CD4-positive, CD25-positive, alpha-beta regulatory T cell (primary cell): ENCODE data around the gene NAALADL2. TPM values are rescaled to one million over a fixed set of nuclear protein-coding genes. Genes with fewer than 3 reads are reported as not detected.

ENCODE experiments used
- ATAC-seq, 2 donors: fragments of 150-1000 bp; cut with Tn5 transposase; one replicate each; pipeline ENCODE4 v1.10.0; 2021; ENCODE audit warnings: low read depth in 2 of 2, moderate number of reproducible peaks in 2 of 2, moderate library complexity in 1 of 2
- DNase-seq, 3 donors: peaks; one replicate each; pipeline versions ENCODE4 v3.0.0 to v3.0.0-alpha.2; 2012 to 2022; ENCODE audit warnings: mixed read lengths in 1 of 3
- H3K27ac ChIP-seq: one replicate; pipeline ENCODE4 v1.7.0; 2013; ENCODE audit warnings: mild to moderate bottlenecking, low read length; ENCODE audit not compliant: insufficient read depth, poor library complexity, severe bottlenecking
- H3K27me3 ChIP-seq: one replicate; pipeline ENCODE4 v1.7.0; 2013; ENCODE audit warnings: low read length; ENCODE audit not compliant: control insufficient read depth, insufficient read depth
- H3K36me3 ChIP-seq: one replicate; pipeline ENCODE4 v1.7.0; 2013; ENCODE audit warnings: mild to moderate bottlenecking, low read length, moderate library complexity; ENCODE audit not compliant: control insufficient read depth, insufficient read depth
- H3K4me1 ChIP-seq: 2 replicates; pipeline ENCODE4 v1.7.0; 2013; ENCODE audit warnings: mild to moderate bottlenecking, low read length; ENCODE audit not compliant: insufficient read depth, control insufficient read depth, poor library complexity, severe bottlenecking
- H3K4me3 ChIP-seq: one replicate; pipeline ENCODE4 v1.7.0; 2013; ENCODE audit warnings: low read depth, mild to moderate bottlenecking, low read length, moderate library complexity
- H3K9me3 ChIP-seq, 2 experiments: 1 replicate in 1 of 2; 2 replicates in 1 of 2; pipeline ENCODE4 v1.7.0; 2013; ENCODE audit warnings: low read length in 2 of 2, mild to moderate bottlenecking in 1 of 2, moderate library complexity in 1 of 2; ENCODE audit not compliant: control insufficient read depth in 2 of 2
- H3K27ac Mint-ChIP-seq, 3 donors: one replicate each; pipeline ENCODE4 v1.8.0; 2020 to 2022; ENCODE audit warnings: mild to moderate bottlenecking in 3 of 3, mixed read lengths in 3 of 3, moderate library complexity in 2 of 3
- H3K27me3 Mint-ChIP-seq: one replicate; pipeline ENCODE4 v1.8.0; 2022; ENCODE audit warnings: mild to moderate bottlenecking, mixed read lengths
- H3K36me3 Mint-ChIP-seq: one replicate; pipeline ENCODE4 v1.8.0; 2020; ENCODE audit warnings: mixed read lengths
- H3K4me1 Mint-ChIP-seq, 4 donors: one replicate each; pipeline ENCODE4 v1.8.0; 2020 to 2022; ENCODE audit warnings: mixed read lengths in 4 of 4, mild to moderate bottlenecking in 1 of 4
- H3K4me3 Mint-ChIP-seq, 4 donors: one replicate each; pipeline ENCODE4 v1.8.0; 2020 to 2022; ENCODE audit warnings: mild to moderate bottlenecking in 4 of 4, mixed read lengths in 4 of 4, moderate library complexity in 3 of 4
- H3K9me3 Mint-ChIP-seq, 7 donors: one replicate each; pipeline ENCODE4 v1.8.0; 2020 to 2022; ENCODE audit warnings: mixed read lengths in 7 of 7, mild to moderate bottlenecking in 3 of 7, moderate library complexity in 2 of 7
- polyA plus RNA-seq, 4 donors: library from polyadenylated mRNA; unstranded; fragments of 300-500 nt; fragmentation: Illumina TruSeq; gene quantifications; one replicate each; pipeline ENCODE4 v1.2.3, GENCODE V29; 2021
- total RNA-seq: library from RNA; stranded (reverse); gene quantifications from one replicate; pipeline ENCODE4 v1.2.3, GENCODE V29; 2022

NAALADL2 gene
- total and polyA plus RNA-seq, 5 donors from 2014 or later = not detected

DNA sequence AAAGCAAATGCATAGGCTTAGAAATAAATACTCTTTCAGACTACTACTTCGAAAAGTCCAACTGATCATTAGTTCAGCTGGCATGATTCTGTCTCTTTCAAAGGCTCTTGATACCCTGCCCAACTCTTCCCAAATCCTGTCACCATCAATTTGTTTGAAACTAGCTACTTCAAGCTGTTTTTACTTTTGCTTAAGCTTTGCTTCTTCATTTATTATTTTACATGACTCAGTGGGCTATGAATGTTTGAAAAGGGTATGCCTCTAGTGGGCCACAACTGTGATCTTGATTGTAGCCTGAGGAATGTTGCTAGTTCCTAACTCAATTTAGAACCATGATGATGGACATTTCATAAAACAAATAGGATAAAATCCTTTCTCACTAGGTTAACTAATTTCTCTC lies 340.8 kb downstream of the NAALADL2 start:
- Histone ChIP-seq H3K27me3 (no peaks in the 10 kb centered on the region), H3K4me3 (no peak overlapping the region), H3K4me1 (no peaks in the 10 kb centered on the region), H3K9me3 (no peaks in the 10 kb centered on the region), H3K36me3 (no peaks in the 10 kb centered on the region), H3K27ac (no peak overlapping the region)
- Mint-ChIP-seq H3K4me3 (no peak overlapping the region), H3K27me3 (no peaks in the 10 kb centered on the region), H3K36me3 (no peaks in the 10 kb centered on the region), H3K27ac (no peak overlapping the region), H3K4me1 (no peaks in the 10 kb centered on the region), H3K9me3 (peaks cover 0 to 30% (median 11%) of the 10 kb centered on the region in 7 donors)
- ATAC-seq (no peak), DNase-seq (no peak)

DNA sequence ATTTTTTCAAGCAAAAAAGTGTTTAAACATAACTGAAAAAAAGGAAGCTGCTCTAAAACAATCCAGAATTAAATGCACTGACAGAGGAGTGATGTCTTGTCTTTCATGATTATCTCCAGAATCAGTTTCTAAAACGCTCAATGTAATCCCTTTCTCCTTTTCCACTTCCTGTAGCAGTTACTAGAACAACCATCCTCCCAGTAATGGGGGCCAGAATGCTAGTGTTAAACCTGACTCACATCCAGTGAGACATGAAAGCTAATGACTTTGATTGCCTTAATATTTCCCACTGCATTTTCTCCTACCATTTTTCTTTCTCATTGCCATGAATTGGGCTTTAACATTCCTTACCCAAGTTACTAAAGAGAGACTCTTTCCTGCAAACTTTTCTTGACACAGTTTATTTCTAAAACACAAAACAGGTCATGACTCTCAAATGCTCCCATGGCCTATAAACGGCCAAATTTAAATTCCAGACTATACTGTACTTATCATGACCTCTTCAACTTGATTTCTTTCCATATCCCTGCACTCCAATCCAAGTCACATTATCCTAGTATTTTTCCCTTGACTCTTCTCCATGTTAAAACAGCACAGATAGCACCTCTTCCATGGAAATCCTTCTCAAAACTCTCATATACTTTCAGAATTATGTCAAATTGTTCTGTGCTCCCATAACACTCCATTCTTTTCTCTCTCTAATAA lies 341.4 kb downstream of the NAALADL2 start:
- ATAC-seq = no peak
- H3K9me3 ChIP-seq = no peaks in the 10 kb centered on the region

DNA sequence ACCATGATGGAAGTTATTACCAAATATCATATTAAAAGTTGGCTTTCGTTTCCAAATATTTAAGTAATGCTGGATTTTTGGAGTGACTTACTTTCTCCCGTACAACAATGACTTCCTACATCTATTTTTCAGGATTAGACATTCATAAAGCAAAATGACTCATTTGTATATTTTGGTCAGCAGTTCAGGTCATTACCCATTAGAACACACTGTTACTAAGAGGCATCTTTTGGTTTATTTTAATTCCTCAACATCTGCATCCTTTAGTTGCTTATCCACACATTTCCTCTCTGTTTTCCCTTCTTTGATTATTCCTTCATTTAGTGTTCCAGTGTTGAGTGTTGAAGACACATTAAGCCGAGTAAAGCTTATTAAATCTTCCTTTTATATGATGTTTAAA lies 348.2 kb downstream of the NAALADL2 start:
- Histone ChIP-seq H3K4me3 (no peak overlapping the region), H3K27me3 (no peaks in the 10 kb centered on the region), H3K4me1 (no peaks in the 10 kb centered on the region), H3K36me3 (no peaks in the 10 kb centered on the region), H3K27ac (no peak overlapping the region), H3K9me3 (no peaks in the 10 kb centered on the region)
- peaks cover 4 to 21% (median 10%) of the 10 kb centered on the region in 7 donors for H3K9me3 Mint-ChIP-seq
- H3K36me3 Mint-ChIP-seq = no peaks in the 10 kb centered on the region
- no peaks in the 10 kb centered on the region for H3K4me1 Mint-ChIP-seq
- no peak overlapping the region for H3K4me3 Mint-ChIP-seq
- DNase-seq (no peak), ATAC-seq (no peak)
- no peak overlapping the region for H3K27ac Mint-ChIP-seq
- no peaks in the 10 kb centered on the region for H3K27me3 Mint-ChIP-seq

More for the DNA sequence above, 341.4 kb downstream of the NAALADL2 start:
- no peaks in the 10 kb centered on the region for H3K4me1 ChIP-seq
- H3K4me3 ChIP-seq = no peak overlapping the region
- no peak overlapping the region for H3K27ac ChIP-seq
- DNase-seq = no peak
- no peaks in the 10 kb centered on the region for H3K36me3 Mint-ChIP-seq
- no peaks in the 10 kb centered on the region for H3K27me3 ChIP-seq
- no peaks in the 10 kb centered on the region for H3K4me1 Mint-ChIP-seq
- no peaks in the 10 kb centered on the region for H3K36me3 ChIP-seq
- H3K4me3 Mint-ChIP-seq = no peak overlapping the region
- H3K9me3 Mint-ChIP-seq = peaks cover 0 to 33% (median 12%) of the 10 kb centered on the region in 7 donors
- peak overlapping the region in 1 of 3 donors; percentile 32 for H3K27ac Mint-ChIP-seq
- H3K27me3 Mint-ChIP-seq = no peaks in the 10 kb centered on the region

DNA sequence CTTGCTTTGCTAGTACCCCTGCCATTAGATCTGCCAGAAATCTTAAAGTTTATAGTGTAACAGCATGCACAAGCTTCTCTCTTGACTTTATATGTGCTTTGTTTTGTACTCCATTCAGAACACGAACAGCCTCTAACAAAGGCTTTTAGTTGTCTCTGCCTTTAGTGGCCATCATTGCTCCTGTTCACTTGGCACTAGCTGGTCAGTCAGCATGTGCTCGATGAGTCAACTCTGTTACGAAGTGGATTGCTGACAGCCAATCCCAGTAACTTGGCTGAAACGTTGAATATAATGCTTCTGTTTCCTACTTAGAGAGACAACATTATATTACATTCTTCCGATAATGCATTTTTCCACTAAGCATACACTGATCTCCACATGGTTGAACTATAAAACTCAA lies 349.2 kb downstream of the NAALADL2 start:
- Histone ChIP-seq H3K9me3 (no peaks in the 10 kb centered on the region), H3K27ac (no peak overlapping the region), H3K4me1 (no peaks in the 10 kb centered on the region), H3K36me3 (no peaks in the 10 kb centered on the region), H3K27me3 (no peaks in the 10 kb centered on the region), H3K4me3 (no peak overlapping the region)
- Mint-ChIP-seq H3K36me3 (no peaks in the 10 kb centered on the region), H3K9me3 (peaks cover 4 to 20% (median 10%) of the 10 kb centered on the region in 7 donors), H3K4me3 (no peak overlapping the region), H3K27ac (no peak overlapping the region), H3K27me3 (no peaks in the 10 kb centered on the region), H3K4me1 (no peaks in the 10 kb centered on the region)
- DNase-seq = no peak
- no peak for ATAC-seq

DNA sequence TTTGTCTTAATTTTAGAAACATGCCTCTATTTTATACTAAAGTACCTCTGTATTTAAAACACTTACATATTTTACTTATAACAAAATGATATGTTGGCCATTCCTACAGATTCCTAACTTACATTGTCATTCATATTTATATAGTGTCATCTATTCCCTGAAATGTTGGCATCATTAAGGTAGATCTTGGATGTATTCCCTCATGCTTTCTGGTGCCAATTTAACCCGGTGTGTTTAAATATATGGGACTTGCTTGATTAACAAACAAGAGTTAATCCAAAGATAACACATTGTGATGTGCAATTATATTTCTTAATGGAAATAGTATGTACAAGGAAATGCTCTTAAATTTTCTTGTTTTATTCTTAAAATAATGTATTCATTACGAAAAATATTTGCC lies 352.3 kb downstream of the NAALADL2 start:
- Mint-ChIP-seq H3K36me3 (no peaks in the 10 kb centered on the region), H3K27ac (no peak overlapping the region), H3K4me1 (no peaks in the 10 kb centered on the region), H3K27me3 (no peaks in the 10 kb centered on the region), H3K4me3 (no peak overlapping the region), H3K9me3 (peaks cover 0 to 20% (median 3%) of the 10 kb centered on the region in 7 donors)
- Histone ChIP-seq H3K27ac (no peak overlapping the region), H3K27me3 (no peaks in the 10 kb centered on the region), H3K36me3 (no peaks in the 10 kb centered on the region), H3K9me3 (no peaks in the 10 kb centered on the region), H3K4me1 (no peaks in the 10 kb centered on the region), H3K4me3 (no peak overlapping the region)
- ATAC-seq (no peak), DNase-seq (no peak)

DNA sequence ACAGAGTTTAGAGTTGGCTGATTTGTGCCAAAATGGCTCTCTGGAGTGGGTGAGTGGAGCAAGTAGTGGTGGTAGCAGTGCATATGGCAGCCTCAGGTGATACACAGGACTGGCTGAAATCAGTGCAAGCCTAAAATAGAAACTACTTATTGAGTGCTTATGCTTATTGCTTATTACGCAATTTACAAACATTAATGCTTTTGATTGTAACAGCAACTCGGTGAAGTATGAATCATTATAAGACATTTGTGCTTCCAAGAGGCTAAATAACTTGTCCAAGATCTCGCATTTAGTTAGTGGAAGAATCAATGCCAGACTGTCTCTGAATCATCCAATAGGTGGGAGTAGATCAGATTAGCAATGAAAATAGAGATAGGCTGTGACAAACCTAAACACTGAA lies 353.8 kb downstream of the NAALADL2 start:
- Mint-ChIP-seq H3K9me3 (peaks cover 0 to 24% (median 3%) of the 10 kb centered on the region in 7 donors), H3K27ac (no peak overlapping the region), H3K36me3 (no peaks in the 10 kb centered on the region), H3K27me3 (no peaks in the 10 kb centered on the region), H3K4me3 (no peak overlapping the region), H3K4me1 (no peaks in the 10 kb centered on the region)
- Histone ChIP-seq H3K4me3 (no peak overlapping the region), H3K9me3 (no peaks in the 10 kb centered on the region), H3K4me1 (no peaks in the 10 kb centered on the region), H3K27ac (no peak overlapping the region), H3K36me3 (no peaks in the 10 kb centered on the region), H3K27me3 (no peaks in the 10 kb centered on the region)
- ATAC-seq = no peak
- no peak for DNase-seq

DNA sequence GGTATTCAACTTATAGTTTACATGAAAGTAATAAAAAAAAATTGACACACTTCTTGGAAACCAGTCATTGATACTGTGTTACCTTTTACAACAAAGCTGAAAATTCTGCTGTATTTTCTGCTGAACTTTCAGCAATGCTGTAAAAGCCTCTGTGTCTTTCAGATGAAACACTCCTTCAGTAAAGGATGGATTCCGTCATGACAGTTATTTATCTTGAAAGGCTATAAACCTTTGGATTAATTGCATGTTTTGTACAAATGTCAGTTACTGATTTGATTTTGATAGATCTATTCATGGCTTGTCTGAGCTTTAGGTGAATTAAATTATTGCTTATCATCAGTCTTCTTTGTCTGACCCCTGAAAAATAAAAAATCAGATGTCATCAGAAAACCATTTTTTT lies 355.1 kb downstream of the NAALADL2 start:
- Mint-ChIP-seq H3K4me1 (no peaks in the 10 kb centered on the region), H3K27ac (no peak overlapping the region)
- H3K27ac ChIP-seq = no peak overlapping the region

DNA sequence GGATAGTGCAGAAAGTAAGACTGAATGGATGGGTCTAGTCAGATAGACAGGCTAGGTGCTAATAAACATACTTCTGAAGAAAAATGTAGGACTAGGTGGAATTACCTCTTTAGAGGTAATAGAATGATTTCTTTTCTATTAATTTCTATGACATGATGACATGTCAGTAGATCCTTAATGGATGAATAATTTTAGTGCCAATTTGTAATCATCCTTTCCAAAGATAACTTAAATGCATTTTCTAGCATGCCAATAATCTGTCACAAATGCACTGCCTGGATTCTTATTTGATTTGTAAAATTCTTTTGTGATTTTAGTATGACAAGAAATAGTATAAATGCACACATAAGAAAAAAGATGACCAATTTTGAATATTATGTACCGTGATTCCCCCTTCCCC lies 356.7 kb downstream of the NAALADL2 start:
- no peak overlapping the region for H3K27ac Mint-ChIP-seq
- no peaks in the 10 kb centered on the region for H3K27me3 Mint-ChIP-seq
- Histone ChIP-seq H3K36me3 (no peaks in the 10 kb centered on the region), H3K27ac (no peak overlapping the region), H3K27me3 (no peaks in the 10 kb centered on the region), H3K4me1 (no peaks in the 10 kb centered on the region), H3K4me3 (no peak overlapping the region), H3K9me3 (no peaks in the 10 kb centered on the region)
- H3K4me3 Mint-ChIP-seq = no peak overlapping the region
- H3K9me3 Mint-ChIP-seq = peaks cover 0 to 13% (median 1%) of the 10 kb centered on the region in 7 donors
- H3K4me1 Mint-ChIP-seq = no peaks in the 10 kb centered on the region
- ATAC-seq = no peak
- DNase-seq = no peak
- no peaks in the 10 kb centered on the region for H3K36me3 Mint-ChIP-seq

More for the DNA sequence above, 355.1 kb downstream of the NAALADL2 start:
- DNase-seq = no peak
- no peak for ATAC-seq
- H3K4me3 ChIP-seq = no peak overlapping the region
- no peaks in the 10 kb centered on the region for H3K27me3 ChIP-seq
- H3K27me3 Mint-ChIP-seq = no peaks in the 10 kb centered on the region
- H3K36me3 Mint-ChIP-seq = no peaks in the 10 kb centered on the region
- no peak overlapping the region for H3K4me3 Mint-ChIP-seq
- no peaks in the 10 kb centered on the region for H3K36me3 ChIP-seq
- H3K9me3 ChIP-seq = no peaks in the 10 kb centered on the region
- peaks cover 0 to 17% (median 1%) of the 10 kb centered on the region in 7 donors for H3K9me3 Mint-ChIP-seq
- H3K4me1 ChIP-seq = no peaks in the 10 kb centered on the region
